HEK293 (cell line): ENCODE measurements around the gene OSBPL10.
"Not testable (repeated sequence)": the region's sequence is repeated elsewhere in the genome, so short reads cannot be mapped to it uniquely, and the experiment has no call there.

Experiments
- CTCF ChIA-PET: fragments of 350-600 bp; formaldehyde crosslinking; extraction: SDS; loops from one replicate; lab custom pipeline; 2021; ENCODE audit warnings: antibody characterized with exemption; lab: Yijun Ruan, JAX
- POLR2A ChIA-PET: fragments of 300-600 bp; formaldehyde crosslinking; extraction: SDS; loops from one replicate; lab custom pipeline; 2020; ENCODE audit warnings: antibody characterized with exemption, inconsistent platforms; lab: Yijun Ruan, JAX
- H3K27ac ChIP-seq: fragments of 200-500 bp; sonication (Bioruptor generic); 2 replicates; pipeline ENCODE4 v1.5.1; 2014; ENCODE audit warnings: low read depth, low read length, control low read depth, inconsistent platforms; ENCODE audit errors: extremely low read depth
- H3K36me3 ChIP-seq, 2 experiments: fragments of 200-500 bp in 1 of 2; sonication (Bioruptor generic) in 1 of 2; 1 replicate in 1 of 2; 2 replicates in 1 of 2; pipeline ENCODE4 v1.5.1; 2014 to 2017; ENCODE audit warnings: inconsistent platforms in 2 of 2, low read length in 2 of 2; ENCODE audit not compliant: control insufficient read depth in 2 of 2, insufficient read depth in 1 of 2
- H3K4me1 ChIP-seq: fragments of 200-500 bp; sonication (Bioruptor generic); 2 replicates; pipeline ENCODE4 v1.5.1; 2014; ENCODE audit warnings: mild to moderate bottlenecking, low read length, inconsistent platforms; ENCODE audit not compliant: control insufficient read depth, insufficient read depth
- H3K4me3 ChIP-seq: 2 replicates; pipeline ENCODE4 v1.5.1; 2011; ENCODE audit warnings: low read depth, mild to moderate bottlenecking, control low read depth, low read length, moderate library complexity
- H3K9me3 ChIP-seq: fragments of 200-500 bp; sonication (Bioruptor generic); 2 replicates; pipeline ENCODE4 v1.5.1; 2014; ENCODE audit warnings: low read depth, low read length, inconsistent platforms; ENCODE audit not compliant: control insufficient read depth, insufficient read depth
- KLF7 ChIP-seq: fragments of 450-650 bp; formaldehyde crosslinking; IDR thresholded peaks from 2 replicates; pipeline ENCODE4 v1.5.1; 2016; ENCODE audit warnings: missing biosample characterization, missing genetic modification characterization, borderline replicate concordance
- REPIN1 ChIP-seq: fragments of 450-650 bp; formaldehyde crosslinking; IDR thresholded peaks from 2 replicates; pipeline ENCODE4 v1.5.1; 2017; ENCODE audit warnings: missing biosample characterization, missing genetic modification characterization, low read depth
- ZFP41 ChIP-seq: fragments of 450-650 bp; formaldehyde crosslinking; IDR thresholded peaks from 2 replicates; pipeline ENCODE4 v1.5.1; 2016; ENCODE audit warnings: missing biosample characterization, missing genetic modification characterization, borderline replicate concordance
- ZNF23 ChIP-seq: fragments of 450-650 bp; formaldehyde crosslinking; IDR thresholded peaks from 2 replicates; pipeline ENCODE4 v1.5.1; 2016; ENCODE audit warnings: missing biosample characterization, missing genetic modification characterization, borderline replicate concordance
- ZNF596 ChIP-seq: fragments of 450-650 bp; IDR thresholded peaks from 2 replicates; pipeline ENCODE4 v1.5.0; 2018; ENCODE audit warnings: missing biosample characterization, mild to moderate bottlenecking, missing genetic modification characterization, moderate library complexity
- ZNF830 ChIP-seq: fragments of 450-650 bp; IDR thresholded peaks from 2 replicates; pipeline ENCODE4 v1.5.0; 2018; ENCODE audit warnings: missing biosample characterization, missing genetic modification characterization, low read depth, mild to moderate bottlenecking, moderate library complexity
- ZSCAN16 ChIP-seq: fragments of 450-650 bp; formaldehyde crosslinking; IDR thresholded peaks from 2 replicates; pipeline ENCODE4 v1.5.1; 2016; ENCODE audit warnings: missing biosample characterization, missing genetic modification characterization
- TF ChIP-seq, protein P1 (sequence below): fragments of 450-650 bp; IDR thresholded peaks from 2 replicates; pipeline ENCODE4 v1.5.1; 2018; ENCODE audit warnings: missing biosample characterization, missing genetic modification characterization
- TF ChIP-seq, protein P2 (sequence below): fragments of 450-650 bp; formaldehyde crosslinking; IDR thresholded peaks from 2 replicates; pipeline ENCODE4 v1.5.1; 2016; ENCODE audit warnings: missing biosample characterization, missing genetic modification characterization
- TF ChIP-seq, protein P3 (sequence below): fragments of 450-650 bp; formaldehyde crosslinking; optimal IDR thresholded peaks from 2 replicates; pipeline ENCODE3; 2016; ENCODE audit warnings: missing biosample characterization, mild to moderate bottlenecking, missing genetic modification characterization
- TF ChIP-seq, protein P4 (sequence below): fragments of 450-650 bp; formaldehyde crosslinking; IDR thresholded peaks from 2 replicates; pipeline ENCODE4 v1.5.1; 2016; ENCODE audit warnings: missing biosample characterization, missing genetic modification characterization
- TF ChIP-seq, protein P5 (sequence below): fragments of 450-650 bp; formaldehyde crosslinking; IDR thresholded peaks from 2 replicates; pipeline ENCODE4 v1.5.1; 2016; ENCODE audit warnings: missing biosample characterization, missing genetic modification characterization
- TF ChIP-seq, protein P6 (sequence below): fragments of 450-650 bp; formaldehyde crosslinking; IDR thresholded peaks from 2 replicates; pipeline ENCODE4 v1.5.1; 2016; ENCODE audit warnings: missing biosample characterization, missing genetic modification characterization

The OSBPL10 gene

DNA sequence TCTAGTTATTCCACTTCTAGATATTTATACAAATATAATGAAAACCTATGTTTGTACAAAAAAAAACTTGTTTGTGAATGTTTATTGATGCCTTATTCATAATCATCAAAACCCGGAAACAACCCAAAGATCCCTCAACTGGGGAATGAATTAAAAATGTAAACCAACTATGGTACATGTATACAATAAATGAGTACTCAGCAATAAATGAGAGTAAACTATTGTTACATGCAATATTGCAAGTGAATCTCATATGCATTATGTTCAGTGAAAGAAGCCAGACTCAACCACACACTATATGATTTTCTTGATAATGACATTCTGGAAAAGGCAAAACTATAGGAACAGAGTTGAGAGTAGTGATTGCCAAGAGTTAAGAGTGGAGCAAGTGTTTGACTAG lies 12.8 kb upstream of the OSBPL10 start:
- no peaks in the 10 kb centered on the region for H3K36me3 ChIP-seq
- ChIA-PET CTCF (no interaction called here), POLR2A (no interaction called here)
- no peaks in the 10 kb centered on the region for H3K4me1 ChIP-seq
- TF ChIP-seq ZNF830 (tag by site-specific recombination): no peak
- no peak for TF ChIP-seq ZSCAN16 (tag by site-specific recombination)
- TF ChIP-seq, protein P1, sequence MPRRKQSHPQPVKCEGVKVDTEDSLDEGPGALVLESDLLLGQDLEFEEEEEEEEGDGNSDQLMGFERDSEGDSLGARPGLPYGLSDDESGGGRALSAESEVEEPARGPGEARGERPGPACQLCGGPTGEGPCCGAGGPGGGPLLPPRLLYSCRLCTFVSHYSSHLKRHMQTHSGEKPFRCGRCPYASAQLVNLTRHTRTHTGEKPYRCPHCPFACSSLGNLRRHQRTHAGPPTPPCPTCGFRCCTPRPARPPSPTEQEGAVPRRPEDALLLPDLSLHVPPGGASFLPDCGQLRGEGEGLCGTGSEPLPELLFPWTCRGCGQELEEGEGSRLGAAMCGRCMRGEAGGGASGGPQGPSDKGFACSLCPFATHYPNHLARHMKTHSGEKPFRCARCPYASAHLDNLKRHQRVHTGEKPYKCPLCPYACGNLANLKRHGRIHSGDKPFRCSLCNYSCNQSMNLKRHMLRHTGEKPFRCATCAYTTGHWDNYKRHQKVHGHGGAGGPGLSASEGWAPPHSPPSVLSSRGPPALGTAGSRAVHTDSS: no peak
- no peak for TF ChIP-seq REPIN1 (tag by site-specific recombination)
- TF ChIP-seq, all 188 proteins: peak for 0
- Histone ChIP-seq H3K27ac (no peak overlapping the region), H3K9me3 (no peaks in the 10 kb centered on the region), H3K4me3 (no peak overlapping the region)

DNA sequence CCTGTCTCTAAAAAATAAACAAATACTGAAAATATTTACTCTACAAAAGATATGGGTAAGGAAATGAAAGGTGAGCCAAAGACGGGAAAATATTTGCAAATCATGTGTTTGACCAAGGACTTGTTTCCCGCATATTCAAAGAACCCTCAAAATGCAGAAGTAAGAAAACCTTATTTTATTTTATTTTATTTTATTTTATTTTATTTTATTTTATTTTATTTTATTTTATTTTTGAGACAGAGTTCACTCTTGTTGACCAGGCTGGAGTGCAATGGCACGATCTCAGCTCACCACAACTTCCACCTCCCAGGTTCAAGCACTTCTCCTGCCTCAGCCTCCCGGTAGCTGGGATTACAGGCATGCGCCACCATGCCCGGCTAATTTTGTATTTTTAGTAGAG lies 11.9 kb upstream of the OSBPL10 start:
- H3K27ac ChIP-seq, H3K4me3 ChIP-seq, H3K9me3 ChIP-seq, CTCF ChIA-PET, H3K36me3 ChIP-seq, POLR2A ChIA-PET, H3K4me1 ChIP-seq: not testable (repeated sequence)

DNA sequence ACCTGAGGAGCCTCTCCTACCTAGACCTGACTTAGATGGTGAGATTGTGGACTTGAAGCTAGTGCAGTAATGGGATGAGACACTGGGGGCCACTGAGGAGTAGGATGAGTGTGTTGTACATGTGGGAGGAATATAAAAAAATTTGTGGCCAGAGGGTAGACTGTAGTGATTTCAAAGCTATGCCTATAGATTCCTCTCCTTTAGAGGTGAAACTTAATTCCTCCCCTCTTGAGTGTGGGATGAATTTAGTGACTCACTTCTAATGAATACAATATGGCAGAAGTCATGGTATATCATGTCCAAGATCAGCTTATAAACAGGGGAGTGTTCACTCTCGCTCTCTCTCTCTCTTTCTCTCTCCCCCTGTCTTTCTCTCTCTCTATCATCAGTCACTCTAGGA lies 7.2 kb upstream of the OSBPL10 start:
- no peaks in the 10 kb centered on the region for H3K9me3 ChIP-seq
- TF ChIP-seq KLF7 (tag by site-specific recombination): no peak
- TF ChIP-seq ZFP41 (tag by site-specific recombination): no peak
- TF ChIP-seq, protein P2, sequence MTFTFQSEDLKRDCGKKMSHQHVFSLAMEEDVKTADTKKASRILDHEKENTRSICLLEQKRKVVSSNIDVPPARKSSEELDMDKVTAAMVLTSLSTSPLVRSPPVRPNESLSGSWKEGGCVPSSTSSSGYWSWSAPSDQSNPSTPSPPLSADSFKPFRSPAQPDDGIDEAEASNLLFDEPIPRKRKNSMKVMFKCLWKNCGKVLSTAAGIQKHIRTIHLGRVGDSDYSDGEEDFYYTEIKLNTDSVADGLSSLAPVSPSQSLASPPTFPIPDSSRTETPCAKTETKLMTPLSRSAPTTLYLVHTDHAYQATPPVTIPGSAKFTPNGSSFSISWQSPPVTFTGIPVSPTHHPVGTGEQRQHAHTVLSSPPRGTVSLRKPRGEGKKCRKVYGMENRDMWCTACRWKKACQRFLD (tag by site-specific recombination): no peak
- TF ChIP-seq ZNF23 (tag by site-specific recombination): no peak
- TF ChIP-seq ZNF596: no peak
- TF ChIP-seq, protein P3, sequence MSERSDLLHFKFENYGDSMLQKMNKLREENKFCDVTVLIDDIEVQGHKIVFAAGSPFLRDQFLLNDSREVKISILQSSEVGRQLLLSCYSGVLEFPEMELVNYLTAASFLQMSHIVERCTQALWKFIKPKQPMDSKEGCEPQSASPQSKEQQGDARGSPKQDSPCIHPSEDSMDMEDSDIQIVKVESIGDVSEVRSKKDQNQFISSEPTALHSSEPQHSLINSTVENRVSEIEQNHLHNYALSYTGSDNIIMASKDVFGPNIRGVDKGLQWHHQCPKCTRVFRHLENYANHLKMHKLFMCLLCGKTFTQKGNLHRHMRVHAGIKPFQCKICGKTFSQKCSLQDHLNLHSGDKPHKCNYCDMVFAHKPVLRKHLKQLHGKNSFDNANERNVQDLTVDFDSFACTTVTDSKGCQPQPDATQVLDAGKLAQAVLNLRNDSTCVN: no peak
- TF ChIP-seq, protein P4, sequence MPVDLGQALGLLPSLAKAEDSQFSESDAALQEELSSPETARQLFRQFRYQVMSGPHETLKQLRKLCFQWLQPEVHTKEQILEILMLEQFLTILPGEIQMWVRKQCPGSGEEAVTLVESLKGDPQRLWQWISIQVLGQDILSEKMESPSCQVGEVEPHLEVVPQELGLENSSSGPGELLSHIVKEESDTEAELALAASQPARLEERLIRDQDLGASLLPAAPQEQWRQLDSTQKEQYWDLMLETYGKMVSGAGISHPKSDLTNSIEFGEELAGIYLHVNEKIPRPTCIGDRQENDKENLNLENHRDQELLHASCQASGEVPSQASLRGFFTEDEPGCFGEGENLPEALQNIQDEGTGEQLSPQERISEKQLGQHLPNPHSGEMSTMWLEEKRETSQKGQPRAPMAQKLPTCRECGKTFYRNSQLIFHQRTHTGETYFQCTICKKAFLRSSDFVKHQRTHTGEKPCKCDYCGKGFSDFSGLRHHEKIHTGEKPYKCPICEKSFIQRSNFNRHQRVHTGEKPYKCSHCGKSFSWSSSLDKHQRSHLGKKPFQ (tag by site-specific recombination): no peak
- TF ChIP-seq, protein P5, sequence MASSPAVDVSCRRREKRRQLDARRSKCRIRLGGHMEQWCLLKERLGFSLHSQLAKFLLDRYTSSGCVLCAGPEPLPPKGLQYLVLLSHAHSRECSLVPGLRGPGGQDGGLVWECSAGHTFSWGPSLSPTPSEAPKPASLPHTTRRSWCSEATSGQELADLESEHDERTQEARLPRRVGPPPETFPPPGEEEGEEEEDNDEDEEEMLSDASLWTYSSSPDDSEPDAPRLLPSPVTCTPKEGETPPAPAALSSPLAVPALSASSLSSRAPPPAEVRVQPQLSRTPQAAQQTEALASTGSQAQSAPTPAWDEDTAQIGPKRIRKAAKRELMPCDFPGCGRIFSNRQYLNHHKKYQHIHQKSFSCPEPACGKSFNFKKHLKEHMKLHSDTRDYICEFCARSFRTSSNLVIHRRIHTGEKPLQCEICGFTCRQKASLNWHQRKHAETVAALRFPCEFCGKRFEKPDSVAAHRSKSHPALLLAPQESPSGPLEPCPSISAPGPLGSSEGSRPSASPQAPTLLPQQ (tag by site-specific recombination): no peak
- TF ChIP-seq, protein P6, sequence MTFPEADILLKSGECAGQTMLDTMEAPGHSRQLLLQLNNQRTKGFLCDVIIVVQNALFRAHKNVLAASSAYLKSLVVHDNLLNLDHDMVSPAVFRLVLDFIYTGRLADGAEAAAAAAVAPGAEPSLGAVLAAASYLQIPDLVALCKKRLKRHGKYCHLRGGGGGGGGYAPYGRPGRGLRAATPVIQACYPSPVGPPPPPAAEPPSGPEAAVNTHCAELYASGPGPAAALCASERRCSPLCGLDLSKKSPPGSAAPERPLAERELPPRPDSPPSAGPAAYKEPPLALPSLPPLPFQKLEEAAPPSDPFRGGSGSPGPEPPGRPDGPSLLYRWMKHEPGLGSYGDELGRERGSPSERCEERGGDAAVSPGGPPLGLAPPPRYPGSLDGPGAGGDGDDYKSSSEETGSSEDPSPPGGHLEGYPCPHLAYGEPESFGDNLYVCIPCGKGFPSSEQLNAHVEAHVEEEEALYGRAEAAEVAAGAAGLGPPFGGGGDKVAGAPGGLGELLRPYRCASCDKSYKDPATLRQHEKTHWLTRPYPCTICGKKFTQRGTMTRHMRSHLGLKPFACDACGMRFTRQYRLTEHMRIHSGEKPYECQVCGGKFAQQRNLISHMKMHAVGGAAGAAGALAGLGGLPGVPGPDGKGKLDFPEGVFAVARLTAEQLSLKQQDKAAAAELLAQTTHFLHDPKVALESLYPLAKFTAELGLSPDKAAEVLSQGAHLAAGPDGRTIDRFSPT: no peak
- H3K4me1 ChIP-seq: no peaks in the 10 kb centered on the region
- POLR2A ChIA-PET: no interaction called here
- no peaks in the 10 kb centered on the region for H3K36me3 ChIP-seq
- H3K27ac ChIP-seq: no peak overlapping the region
- CTCF ChIA-PET: no interaction called here
- no peak overlapping the region for H3K4me3 ChIP-seq
